HepG2 (cell line): ENCODE data around the gene YJEFN3. TPM values are rescaled to one million over a fixed set of nuclear protein-coding genes. Genes with fewer than 3 reads are reported as not detected.
A peak's percentile ranks its signal among the peaks of the same experiment; 100 is the strongest.

Experiments used
- ATAC-seq: fragments of 200-7000 bp; cut with Tn5 transposase; 3 replicates; pipeline ENCODE4 v1.9.1; 2020; ENCODE audit warnings: mild to moderate bottlenecking, moderate library complexity
- BruUV-seq: library from RNA; stranded (reverse); fragments of 400-500 nt; replicated peaks from 2 replicates; lab custom pipeline; 2021; lab: Mats Ljungman, UMichigan
- CTCF ChIA-PET: fragments of 300-600 bp; formaldehyde crosslinking; extraction: SDS; loops from one replicate; lab custom pipeline; 2021; ENCODE audit warnings: low total read pairs, inconsistent platforms, low intra/inter-chr PET ratio; lab: Yijun Ruan, JAX
- POLR2A ChIA-PET: fragments of 350-600 bp; sonication (Branson Sonifier 250); formaldehyde crosslinking; loops from one replicate; lab custom pipeline; 2020; ENCODE audit warnings: antibody characterized with exemption, inconsistent platforms; lab: Yijun Ruan, JAX
- DNase-seq: peaks from one replicate; pipeline ENCODE4 v3.0.0-alpha.2; 2015; ENCODE audit warnings: low spot score
- FAIRE-seq: peaks from 3 replicates; lab custom pipeline; 2011; peaks lifted over from hg19 to GRCh38; lab: Jason Lieb, UNC
- H2AFZ ChIP-seq: one replicate; pipeline ENCODE4 v1.6.1; 2011; ENCODE audit warnings: low read length, inconsistent platforms
- H3K27ac ChIP-seq: fragments of 300-600 bp; 3 replicates; pipeline ENCODE4 v1.8.0; 2011; ENCODE audit warnings: mixed run types, mild to moderate bottlenecking, mixed read lengths, low read length, inconsistent platforms; ENCODE audit not compliant: insufficient read depth; ENCODE audit errors: extremely low read length
- H3K27me3 ChIP-seq, 2 experiments: fragments of 200-600 bp in 1 of 2; 2 replicates in 1 of 2; 3 replicates in 1 of 2; pipeline versions ENCODE4 v1.6.0 to v1.8.0; 2011; ENCODE audit warnings: low read length in 2 of 2, mild to moderate bottlenecking in 2 of 2, moderate library complexity in 2 of 2, inconsistent platforms in 1 of 2; ENCODE audit not compliant: insufficient read depth in 2 of 2, control insufficient read depth in 1 of 2
- H3K36me3 ChIP-seq, 2 experiments: fragments of 200-600 bp in 1 of 2; replicated peaks in 1 of 2; 2 replicates in 1 of 2; 3 replicates in 1 of 2; pipeline versions ENCODE4 v1.5.1 to v1.8.0; 2011; ENCODE audit warnings: low read length in 2 of 2, inconsistent platforms in 1 of 2; ENCODE audit not compliant: insufficient read depth in 2 of 2, control insufficient read depth in 1 of 2
- H3K4me1 ChIP-seq: 2 replicates; pipeline ENCODE4 v1.5.1; 2012; ENCODE audit warnings: low read length, inconsistent platforms; ENCODE audit not compliant: insufficient read depth
- H3K4me2 ChIP-seq: 2 replicates; pipeline ENCODE4 v1.6.0; 2011; ENCODE audit warnings: low read depth, low read length, inconsistent platforms
- H3K4me3 ChIP-seq, 3 experiments: fragments of 200-600 bp in 1 of 3; sonication (generic), shearing (Covaris generic) in 1 of 3; replicated peaks in 1 of 3; 2 replicates each; pipeline ENCODE4 v1.5.1; 2011 to 2016; ENCODE audit warnings: low read length in 3 of 3, inconsistent platforms in 2 of 3, low read depth in 2 of 3, mild to moderate bottlenecking in 2 of 3, control low read depth in 1 of 3, mixed read lengths in 1 of 3; ENCODE audit not compliant: insufficient read depth in 1 of 3
- H3K79me2 ChIP-seq: one replicate; pipeline ENCODE4 v1.6.1; 2011; ENCODE audit warnings: low read length, inconsistent platforms; ENCODE audit not compliant: insufficient read depth
- H3K9ac ChIP-seq: 2 replicates; pipeline ENCODE4 v1.6.0; 2011; ENCODE audit warnings: mild to moderate bottlenecking, low read depth, low read length, inconsistent platforms; ENCODE audit not compliant: insufficient read depth
- H3K9me3 ChIP-seq: 2 replicates; pipeline ENCODE4 v1.5.1; 2012; ENCODE audit warnings: mild to moderate bottlenecking, low read length
- H4K20me1 ChIP-seq: 2 replicates; pipeline ENCODE4 v1.6.0; 2011; ENCODE audit warnings: inconsistent platforms, mild to moderate bottlenecking, low read length, moderate library complexity; ENCODE audit not compliant: insufficient read depth
- ATF7-NPFF ChIP-seq: sonication (generic); formaldehyde crosslinking; IDR thresholded peaks from 2 replicates; pipeline ENCODE4 v1.8.1; 2023; ENCODE audit warnings: mild to moderate bottlenecking, low read depth, missing genetic modification reagents, moderate library complexity
- ATRX ChIP-seq: sonication (generic); formaldehyde crosslinking; IDR thresholded peaks from 2 replicates; pipeline ENCODE4 v1.4.0; 2020; ENCODE audit warnings: missing genetic modification reagents, borderline replicate concordance
- CBX1 ChIP-seq: IDR thresholded peaks from one replicate; pipeline ENCODE4 v1.6.1; 2016; ENCODE audit warnings: antibody characterized with exemption, low read depth
- FOSL2 ChIP-seq: sonication (generic); formaldehyde crosslinking; IDR thresholded peaks from 2 replicates; pipeline ENCODE4 v1.4.0; 2020; ENCODE audit warnings: missing genetic modification reagents
- GATAD1 ChIP-seq: IDR thresholded peaks from 2 replicates; pipeline ENCODE4 v1.6.1; 2016; ENCODE audit warnings: missing genetic modification reagents, missing compliant biosample characterization
- IRX3 ChIP-seq: sonication (generic); formaldehyde crosslinking; IDR thresholded peaks from 2 replicates; pipeline ENCODE4 v1.8.1; 2023; ENCODE audit warnings: mild to moderate bottlenecking, low read depth, missing genetic modification reagents, borderline replicate concordance
- KDM5A ChIP-seq: fragments of 200-600 bp; sonication (generic); IDR thresholded peaks from 2 replicates; pipeline ENCODE4 v1.7.0; 2018; ENCODE audit warnings: antibody characterized with exemption, mild to moderate bottlenecking, low read length, borderline replicate concordance
- KLF11 ChIP-seq: IDR thresholded peaks from 2 replicates; pipeline ENCODE4 v1.6.1; 2016; ENCODE audit warnings: missing compliant biosample characterization
- MEF2D ChIP-seq: sonication (generic); formaldehyde crosslinking; IDR thresholded peaks from 2 replicates; pipeline ENCODE4 v1.5.1; 2020; ENCODE audit warnings: mild to moderate bottlenecking, missing genetic modification reagents
- MIXL1 ChIP-seq: IDR thresholded peaks from 2 replicates; pipeline ENCODE4 v1.6.1; 2016
- NR0B2 ChIP-seq: sonication (generic); formaldehyde crosslinking; IDR thresholded peaks from 2 replicates; pipeline ENCODE4 v1.4.0; 2020; ENCODE audit warnings: mild to moderate bottlenecking, missing genetic modification reagents
- PPARG ChIP-seq: conservative IDR thresholded peaks from 2 replicates; pipeline ENCODE4 v1.6.1; 2016; ENCODE audit warnings: missing biosample characterization, missing genetic modification reagents
- RAD21 ChIP-seq: fragments of 450-650 bp; formaldehyde crosslinking; IDR thresholded peaks from 2 replicates; pipeline ENCODE4 v1.5.0; 2020; ENCODE audit warnings: mild to moderate bottlenecking
- SAFB2 ChIP-seq: sonication (generic); formaldehyde crosslinking; IDR thresholded peaks from 2 replicates; pipeline ENCODE4 v1.5.1; 2020; ENCODE audit warnings: missing genetic modification reagents, low read depth, mild to moderate bottlenecking, borderline replicate concordance
- SAP130 ChIP-seq: IDR thresholded peaks from 2 replicates; pipeline ENCODE4 v1.6.1; 2016; ENCODE audit warnings: low read depth
- TAF1 ChIP-seq: sonication (generic); formaldehyde crosslinking; IDR thresholded peaks from 2 replicates; pipeline ENCODE4 v1.4.0; 2020; ENCODE audit warnings: missing genetic modification reagents
- THAP11 ChIP-seq: IDR thresholded peaks from 2 replicates; pipeline ENCODE4 v1.6.1; 2016; ENCODE audit warnings: missing biosample characterization, missing genetic modification reagents
- THYN1 ChIP-seq: sonication (generic); formaldehyde crosslinking; IDR thresholded peaks from 2 replicates; pipeline ENCODE4 v1.8.1; 2023; ENCODE audit warnings: low read depth, mild to moderate bottlenecking, moderate library complexity, missing genetic modification reagents, borderline replicate concordance
- U2AF2 ChIP-seq: fragments of 200-400 bp; formaldehyde crosslinking; IDR thresholded peaks from 2 replicates; pipeline ENCODE4 v1.6.1; 2017; ENCODE audit warnings: low read depth, mild to moderate bottlenecking, low read length
- ZNF101 ChIP-seq: sonication (generic); formaldehyde crosslinking; IDR thresholded peaks from 2 replicates; pipeline ENCODE4 v1.4.0; 2020; ENCODE audit warnings: mild to moderate bottlenecking, low read depth, missing genetic modification reagents, borderline replicate concordance
- ZNF382 ChIP-seq: sonication (generic); formaldehyde crosslinking; IDR thresholded peaks from 2 replicates; pipeline ENCODE4 v1.5.0; 2020; ENCODE audit warnings: missing genetic modification reagents, mild to moderate bottlenecking, borderline replicate concordance
- ZNF430 ChIP-seq: sonication (generic); formaldehyde crosslinking; IDR thresholded peaks from 2 replicates; pipeline ENCODE4 v1.9.0; 2021; ENCODE audit warnings: mild to moderate bottlenecking, missing genetic modification reagents
- ZNF549 ChIP-seq: sonication (generic); formaldehyde crosslinking; IDR thresholded peaks from 2 replicates; pipeline ENCODE4 v1.5.0; 2020; ENCODE audit warnings: missing genetic modification reagents
- ZNF557 ChIP-seq: sonication (generic); formaldehyde crosslinking; IDR thresholded peaks from 2 replicates; pipeline ENCODE4 v1.4.0; 2020; ENCODE audit warnings: missing genetic modification reagents
- ZNF879 ChIP-seq: sonication (generic); formaldehyde crosslinking; IDR thresholded peaks from 2 replicates; pipeline ENCODE4 v1.8.1; 2023; ENCODE audit warnings: missing genetic modification reagents
- WGBS: methylation state at CpG from one replicate; pipeline ENCODE4 v1.1.6; 2017; ENCODE audit warnings: low lambda C conversion rate; 5-methylcytosine and 5-hydroxymethylcytosine counted together
- in situ Hi-C: cut with HindIII; loops from 2 replicates; pipeline ENCODE4 v1.10.0; 2017; ENCODE audit warnings: low pct_unique_long_range_greater_than_20kb; ENCODE audit not compliant: extremely low pct_ligation_motif_present
- intact Hi-C: fragments of 100-400 bp; cut with micrococcal nuclease; formaldehyde crosslinking; loops from one replicate; pipeline ENCODE4 v1.10.0; 2022; ENCODE audit not compliant: unreplicated experiment
- polyA plus RNA-seq, 8 experiments: library from polyadenylated mRNA; depleted of rRNA in 3 of 8; stranded (reverse) in 7 of 8; unstranded in 1 of 8; fragments of >200 nt; fragmentation: Illumina TruSeq in 4 of 8; extraction: Trizol in 4 of 8; gene quantifications; 2 replicates each; pipeline versions ENCODE4 v1.2.1 to v1.2.3, GENCODE V29; 2011 to 2016; ENCODE audit warnings: low read depth in 4 of 8, missing spikeins in 1 of 8, mixed read lengths in 1 of 8; ENCODE audit not compliant: insufficient read depth in 1 of 8
- total RNA-seq, 5 experiments: library from RNA; depleted of rRNA; stranded (reverse); fragments of >200 nt; fragmentation: Illumina TruSeq; extraction: Trizol; gene quantifications; 2 replicates each; pipeline ENCODE4 v1.2.3, GENCODE V29; 2016; ENCODE audit warnings: low read depth in 1 of 5

YJEFN3 gene
- total and polyA plus RNA-seq, 2 of the 13 experiments (the other 11 are each of a cell fraction or from before 2014, with no cell fraction given), result 0.89 to 4.0 TPM

- no TSS peak for BruUV-seq
- no peak overlapping the region for H3K9ac ChIP-seq
- CTCF ChIA-PET, result interaction anchor here (1.3 to 2.4 kb wide), 3 partner anchors 123 to 147 kb away, joined by 3 to 33 read pairs (median 8); no protein-coding TSS in a partner anchor
- TF ChIP-seq RAD21 (CRISPR knock-in tag) (peak; percentile 71), U2AF2 (no peak), TAF1 (CRISPR knock-in tag) (no peak), ZNF382 (CRISPR knock-in tag) (no peak), NR0B2 (CRISPR knock-in tag) (no peak), MIXL1 (0 out of 2 replicates have a peak, but pooled peaks have one; percentile 28), PPARG (CRISPR knock-in tag) (peak; percentile 55; the same call in 1 of the 2 replicates), ATF7-NPFF (CRISPR knock-in tag) (no peak), ZNF101 (CRISPR knock-in tag) (no peak), ATRX (CRISPR knock-in tag) (no peak), KDM5A (no peak), GATAD1 (CRISPR knock-in tag) (peak; percentile 45; the same call in 1 of the 2 replicates), SAP130 (peak; percentile 43; the same call in 1 of the 2 replicates), THYN1 (no peak), FOSL2 (CRISPR knock-in tag) (no peak), SAFB2 (CRISPR knock-in tag) (no peak), ZNF549 (no peak), IRX3 (CRISPR knock-in tag) (no peak), THAP11 (0 out of 2 replicates have a peak, but pooled peaks have one; percentile 30), ZNF430 (CRISPR knock-in tag) (no peak), ZNF879 (CRISPR knock-in tag) (no peak), MEF2D (CRISPR knock-in tag) (0 out of 2 replicates have a peak, but pooled peaks have one; percentile 41), CBX1 (no peak), ZNF557 (CRISPR knock-in tag) (no peak), KLF11 (CRISPR knock-in tag) (no peak)
Observed at GRCh38 chr19:19490214-19490968, 38.3 kb upstream of the YJEFN3 start.

More at GRCh38 chr19:19490214-19490968, 38.3 kb upstream of the YJEFN3 start:
- DNase-seq (peak; percentile 75), FAIRE-seq (peak; percentile 91), ATAC-seq (peak; percentile 61)
- peaks cover 6% of the 10 kb centered on the region for H3K79me2 ChIP-seq
- H3K27me3 ChIP-seq, result no peaks in the 10 kb centered on the region; a peak in 1 of 5 replicates
- H4K20me1 ChIP-seq, result peaks cover 3% of the 10 kb centered on the region; the same call in 1 of the 2 replicates
- no peak overlapping the region for H2AFZ ChIP-seq
- no peak overlapping the region for H3K4me3 ChIP-seq
- no peaks in the 10 kb centered on the region for H3K9me3 ChIP-seq
- peaks cover 47% of the 10 kb centered on the region for H3K4me1 ChIP-seq
- H3K27ac ChIP-seq, result peak overlapping the region; percentile 33
- H3K36me3 ChIP-seq, result peaks cover 21 to 41% of the 10 kb centered on the region in 2 experiments; a peak in 4 of 5 replicates
- in situ Hi-C loops, result loop anchor here (5.0 kb wide), 1 partner anchor 123 kb away; no protein-coding TSS in a partner anchor
- intact Hi-C loops, result loop anchor here (1.0 kb wide), 1 partner anchor 124 kb away; no protein-coding TSS in a partner anchor
- no peak overlapping the region for H3K4me2 ChIP-seq
- WGBS, result 53% methylated on average over 16 of the region's 20 CpGs
- POLR2A ChIA-PET, result interaction anchor here (0.7 to 2.9 kb wide), 6 partner anchors 85 to 126 kb away, joined by 3 to 19 read pairs (median 4); partner anchors contain the start of gene GATAD2A
